Left cardiac atrium (tissue), 4 donors: ENCODE data around the gene BCL2L15. TPM values are rescaled to one million over a fixed set of nuclear protein-coding genes. Genes with fewer than 3 reads are reported as not detected.
A peak's percentile ranks its signal among the peaks of the same experiment; 100 is the strongest.
"Not testable (repeated sequence)": the region's sequence is repeated elsewhere in the genome, so short reads cannot be mapped to it uniquely, and the experiment has no call there.

Experiments
- ATAC-seq, 2 donors: fragments of 200-7000 bp; cut with Tn5 transposase; one replicate each; pipeline ENCODE4 v1.9.1; 2020; ENCODE audit warnings: mild to moderate bottlenecking in 2 of 2, moderate library complexity in 2 of 2
- DNase-seq: peaks from one replicate; pipeline ENCODE4 v3.0.0-alpha.2; 2020
- intact Hi-C, 2 donors: fragments of 100-400 bp; cut with DNase I; formaldehyde crosslinking; loops; one replicate each; pipeline versions ENCODE4 v1.14.1 to v1.15.1; 2022 to 2023
- total RNA-seq, 2 donors: library from RNA; stranded (reverse); fragmentation: NEBNext Ultra II Directional; extraction: Animal tissue kit (Norgen Biotek cat#: 25700); gene quantifications; one replicate each; pipeline ENCODE4 v1.2.1, GENCODE V29; 2021
- donor health status: DM: no; HTN: yes; CAD: no.
- donor health status: DM: no; HTN: yes; CAD: no; lungs with severe emphysema.
- donor health status: DM: yes; HTN: yes; CAD: no.
- donor health status: Dilated cardiomyopathy.

The BCL2L15 gene
- total RNA-seq, 2 donors from 2014 or later = 0.97 TPM; not detected in 1

DNA sequence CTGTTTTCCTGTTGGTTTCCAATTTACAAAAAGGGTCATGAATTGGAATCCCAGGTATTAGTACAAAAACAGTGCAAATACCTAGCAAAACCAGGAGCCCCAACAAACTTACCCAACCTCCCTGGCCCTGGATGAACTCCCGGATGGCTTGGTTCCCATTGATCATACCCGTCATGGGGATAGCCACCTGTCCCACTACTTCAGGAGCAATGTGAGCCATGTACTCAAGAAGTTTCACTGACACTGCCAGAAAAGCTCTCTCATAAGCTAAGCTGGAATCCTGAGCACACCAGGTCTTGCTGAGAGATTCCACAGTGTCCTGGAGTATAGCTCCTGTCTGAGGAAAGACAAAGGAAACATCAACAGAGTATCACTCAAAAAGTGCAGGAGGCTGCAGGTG is 5.7 kb downstream of the BCL2L15 start:
- DNase-seq (no peak), ATAC-seq (no peak)
- intact Hi-C loops = no loop called here

DNA sequence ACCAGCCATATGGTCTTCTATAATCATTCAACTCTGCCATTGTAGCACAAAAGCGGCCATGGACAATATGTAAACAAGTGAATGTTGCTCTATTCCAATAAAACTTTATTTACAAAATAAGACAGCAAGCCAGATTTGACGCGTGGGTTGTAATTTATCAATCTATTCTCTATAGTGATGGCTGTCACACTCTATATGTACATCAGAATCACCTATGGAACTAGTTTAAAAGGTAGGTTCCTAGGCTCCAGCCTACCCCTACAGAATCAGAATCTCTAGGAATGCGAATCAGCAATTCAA is 7.7 kb downstream of the BCL2L15 start:
- intact Hi-C loops = no loop called here
- ATAC-seq (no peak), DNase-seq (no peak)

GRCh38 chr1:113876176-113876575 is 11.2 kb downstream of the BCL2L15 start:
- intact Hi-C loops = no loop called here
- ATAC-seq = no peak
- DNase-seq = no peak

DNA sequence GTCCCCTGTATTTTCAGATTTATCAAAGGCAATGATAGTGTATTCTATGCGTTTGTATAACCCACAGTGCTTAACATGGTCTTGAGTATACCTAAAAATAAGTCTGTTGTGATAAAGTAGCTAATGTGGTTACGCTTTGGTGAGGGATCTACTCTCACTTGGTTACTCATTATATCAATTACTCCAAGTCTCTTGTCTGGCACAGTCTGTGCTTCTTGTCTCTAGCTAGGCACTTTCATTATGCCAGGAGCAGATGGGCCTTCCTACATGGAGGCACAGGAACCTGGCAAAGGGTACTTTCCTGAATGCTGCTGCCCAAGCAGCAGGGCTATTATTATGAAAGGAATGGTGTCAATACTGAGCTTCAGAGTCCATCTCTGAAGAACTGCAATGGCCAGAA is 11.7 kb downstream of the BCL2L15 start:
- ATAC-seq (no peak), DNase-seq (no peak)
- intact Hi-C loops = no loop called here

- DNase-seq = no peak
- intact Hi-C loops = no loop called here
- no peak for ATAC-seq
These were observed 13.1 kb downstream of the BCL2L15 start for GRCh38 chr1:113874012-113874879.

DNA sequence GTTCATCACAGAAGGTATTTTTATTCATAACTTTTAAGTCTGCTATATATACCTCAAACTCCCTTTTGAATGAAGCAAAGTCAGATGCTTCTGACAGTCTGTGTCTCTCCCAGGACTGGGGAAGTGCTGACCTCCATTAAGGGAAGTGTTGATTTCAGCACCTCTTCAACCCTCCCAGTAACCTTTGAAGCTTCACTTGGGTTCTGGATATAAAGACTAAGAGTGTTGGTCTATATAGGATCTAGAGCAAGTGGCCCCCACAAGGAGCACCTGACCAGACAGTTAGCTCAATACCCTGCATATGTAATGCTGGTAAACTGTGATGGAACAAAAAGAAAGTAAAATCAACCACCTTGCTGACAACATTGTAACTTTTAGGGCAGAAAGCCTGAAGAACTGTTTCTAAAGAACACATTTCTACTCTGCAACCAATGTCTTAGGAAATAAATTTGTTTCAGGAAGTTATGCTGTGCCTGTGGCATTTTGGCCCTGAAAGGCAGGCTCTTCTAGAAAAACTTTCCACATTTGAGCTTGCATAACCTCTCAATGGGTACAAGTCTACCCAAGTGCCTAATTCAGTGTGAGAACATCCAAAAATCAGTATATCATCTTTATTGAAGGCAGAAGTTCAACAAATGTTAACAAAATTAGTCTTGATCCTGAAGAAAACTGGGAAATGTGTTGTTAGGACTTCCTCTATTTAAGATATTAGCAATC is 15.0 kb downstream of the BCL2L15 start:
- intact Hi-C loops = no loop called here
- ATAC-seq (peak; percentile 53 to 55), DNase-seq (no peak)

GRCh38 chr1:113871597-113872113 is 15.7 kb downstream of the BCL2L15 start, which contains the start of gene PTPN22:
Gene PTPN22 (minus strand): TSS chr1:113871712.
- DNase-seq = peak; percentile 25
- peak; percentile 87 to 93 for ATAC-seq
- intact Hi-C loops = no loop called here

DNA sequence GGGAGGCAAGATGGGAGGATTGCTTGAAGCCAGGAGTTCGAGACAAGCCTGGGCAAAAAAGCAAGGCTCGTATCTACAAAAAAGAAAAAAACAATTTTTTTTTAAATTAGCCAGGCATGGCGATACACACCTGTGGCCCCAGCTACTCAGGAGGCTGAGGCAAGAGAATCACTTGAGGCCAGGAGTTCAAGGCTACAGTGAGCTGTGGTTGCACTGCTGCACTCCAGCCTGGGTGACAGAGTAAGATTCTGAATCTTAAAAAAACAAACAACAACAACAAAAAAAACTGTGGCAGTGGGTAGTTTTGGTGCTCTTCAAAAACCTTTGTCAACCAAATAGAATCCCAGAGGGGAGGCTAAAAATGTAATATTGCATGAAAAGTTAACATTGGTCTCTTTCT is 16.6 kb downstream of the BCL2L15 start:
- ATAC-seq (no peak), DNase-seq (no peak)
- intact Hi-C loops = no loop called here

DNA sequence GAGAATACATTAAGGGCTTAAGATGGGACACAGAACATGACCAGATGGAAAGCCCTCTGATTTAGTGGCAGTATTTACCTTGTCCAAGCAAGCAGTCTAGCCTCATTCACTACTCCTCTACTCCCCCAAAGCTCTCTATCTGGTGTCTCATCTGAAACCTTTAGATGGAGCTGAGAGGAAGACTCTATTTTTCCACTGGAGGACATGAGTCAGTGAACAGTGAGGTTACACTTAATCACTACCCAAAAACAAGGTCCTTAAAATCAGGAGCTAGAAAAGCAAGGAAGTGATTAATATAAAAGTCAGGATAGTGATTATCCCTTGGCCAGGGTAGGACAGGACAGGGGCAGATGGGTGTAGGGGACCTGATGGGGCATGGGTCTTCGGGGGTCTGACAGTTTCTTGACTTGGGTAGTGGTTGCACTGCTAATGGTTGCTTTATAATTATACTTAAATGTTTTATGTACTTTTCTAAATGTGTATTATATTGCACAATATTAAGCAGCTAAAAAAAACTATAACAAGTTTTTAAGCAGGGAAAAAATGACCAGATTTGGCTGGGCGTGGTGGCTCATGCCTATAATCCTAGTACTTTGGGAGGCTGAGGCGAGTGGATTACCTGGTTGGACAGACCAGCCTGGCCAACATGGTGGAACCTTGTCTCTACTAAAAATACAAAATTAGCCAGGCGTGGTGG is 18.8 kb downstream of the BCL2L15 start:
- ATAC-seq = no peak
- intact Hi-C loops = no loop called here
- DNase-seq = no peak

GRCh38 chr1:113861641-113862040 is 25.7 kb downstream of the BCL2L15 start:
- ATAC-seq (no peak), DNase-seq (no peak)
- intact Hi-C loops = no loop called here

DNA sequence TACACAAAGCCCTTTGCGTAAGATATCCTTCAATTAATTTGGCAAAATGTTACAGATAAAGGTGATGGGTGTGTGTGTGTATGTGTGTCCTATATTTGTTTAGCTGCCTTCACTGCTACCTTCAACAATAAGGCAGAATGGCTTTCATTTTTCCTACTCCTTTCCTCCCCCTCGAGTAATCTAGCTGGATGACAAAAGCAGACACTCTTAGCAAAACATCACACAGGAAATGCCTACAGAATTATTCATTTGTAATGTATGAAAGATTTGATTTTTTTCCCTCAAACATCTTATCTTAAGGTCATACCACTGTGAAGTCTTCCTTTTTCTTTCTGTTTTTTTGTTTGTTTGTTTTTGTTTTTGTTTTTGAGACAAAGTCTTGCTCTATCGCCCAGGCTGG is 26.5 kb downstream of the BCL2L15 start:
- DNase-seq (no peak), ATAC-seq (no peak)
- intact Hi-C loops = no loop called here

- ATAC-seq (peak in 1 of 2 donors; percentile 52), DNase-seq (no peak)
- intact Hi-C loops = no loop called here
These were observed 27.8 kb downstream of the BCL2L15 start for GRCh38 chr1:113859478-113860175.

- no peak for ATAC-seq
- DNase-seq = no peak
- intact Hi-C loops = no loop called here
These were observed 28.4 kb downstream of the BCL2L15 start for GRCh38 chr1:113858982-113859381.

DNA sequence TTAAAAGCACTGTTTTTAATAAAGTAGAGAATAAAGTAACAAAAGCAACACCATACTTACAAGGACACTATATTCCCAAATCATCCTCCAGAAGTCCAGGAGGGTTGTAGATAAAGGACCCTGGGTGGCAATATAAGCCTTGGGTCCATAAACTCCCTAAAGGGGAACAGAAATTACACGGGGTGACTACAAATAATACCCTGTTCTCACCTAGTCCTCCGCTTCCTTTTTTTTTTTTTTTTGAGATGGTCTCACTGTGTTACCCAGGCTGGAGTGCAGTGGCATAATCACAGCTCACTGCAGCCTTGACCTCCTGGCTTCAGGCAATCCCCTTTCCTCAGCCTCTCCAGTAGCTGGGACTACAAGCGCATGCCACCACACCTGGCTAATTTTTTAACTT is 29.0 kb downstream of the BCL2L15 start:
- no peak for DNase-seq
- intact Hi-C loops = no loop called here
- no peak for ATAC-seq

DNA sequence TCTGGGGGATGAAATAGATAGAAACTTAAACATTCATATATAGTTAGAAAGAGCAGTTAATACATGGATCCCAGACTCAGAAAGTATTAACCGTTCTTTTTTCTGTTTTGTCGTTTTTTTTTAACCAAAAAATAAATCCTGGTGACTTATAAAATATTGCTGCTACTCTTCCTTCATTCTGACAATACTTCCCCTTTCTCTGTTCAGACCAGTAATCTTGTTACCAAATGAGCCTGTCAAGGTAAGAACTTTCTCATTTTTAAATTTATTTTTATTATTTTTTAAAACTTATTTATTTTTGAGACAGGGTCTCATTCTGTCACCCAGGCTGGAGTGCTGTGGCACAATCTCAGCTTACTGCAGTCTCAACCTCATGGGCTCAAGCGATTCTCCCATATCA is 29.6 kb downstream of the BCL2L15 start:
- intact Hi-C loops = no loop called here
- ATAC-seq (no peak), DNase-seq (no peak)

GRCh38 chr1:113856401-113856790 is 31.0 kb downstream of the BCL2L15 start:
- ATAC-seq = no peak
- intact Hi-C loops = no loop called here
- DNase-seq = no peak

- intact Hi-C loops = no loop called here
- DNase-seq = no peak
- no peak for ATAC-seq
These were observed 31.6 kb downstream of the BCL2L15 start for GRCh38 chr1:113855630-113856400.

DNA sequence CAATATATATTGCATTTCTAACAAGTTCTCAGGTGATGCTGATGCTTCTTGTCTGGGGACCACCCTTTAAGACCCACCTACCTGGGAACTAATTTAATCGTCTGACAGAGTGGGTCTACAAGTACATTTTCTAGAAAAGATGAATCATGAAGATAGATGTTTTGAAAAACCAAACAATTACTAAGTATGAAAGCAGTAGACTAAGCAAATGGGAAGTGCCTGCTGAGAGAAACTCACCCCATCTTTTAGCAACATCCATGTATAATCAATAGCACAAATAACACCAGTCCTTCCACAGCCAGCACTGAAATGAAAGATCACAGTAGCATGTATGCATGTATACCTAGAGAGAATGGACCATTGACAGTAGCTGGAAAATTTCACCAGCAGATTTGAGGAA is 33.1 kb downstream of the BCL2L15 start:
- no peak for ATAC-seq
- intact Hi-C loops = no loop called here
- DNase-seq = no peak

DNA sequence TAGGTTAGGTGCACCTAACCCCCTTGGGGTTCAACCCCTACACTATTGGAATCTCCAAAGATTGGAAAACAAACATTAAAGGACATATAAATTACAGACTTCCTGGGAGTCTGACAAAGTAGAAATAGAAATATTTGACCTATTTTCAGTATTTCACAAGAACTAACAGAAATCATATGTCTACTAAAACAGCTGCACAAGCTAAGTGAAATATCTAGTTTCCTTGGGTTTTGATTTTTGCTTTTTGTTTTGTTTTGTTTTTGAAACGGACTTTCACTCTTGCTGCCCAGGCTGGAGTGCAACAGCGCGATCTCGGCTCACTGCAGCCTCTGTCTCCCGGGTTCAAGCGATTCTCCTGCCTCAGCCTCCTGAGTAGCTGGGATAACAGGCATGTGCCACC is 34.7 kb downstream of the BCL2L15 start:
- DNase-seq, ATAC-seq, intact Hi-C loops: not testable (repeated sequence)
